ENCODE measurements around the gene MIPOL1.
"Not testable (repeated sequence)": the region's sequence is repeated elsewhere in the genome, so short reads cannot be mapped to it uniquely, and the experiment has no call there.

The MIPOL1 gene

GRCh38 chr14:37236044-37236443 is 38.3 kb downstream of the MIPOL1 start:
- not testable (repeated sequence) for DNase-seq

GRCh38 chr14:37237094-37237493 is 39.4 kb downstream of the MIPOL1 start:
- DNase-seq: no peak

- DNase-seq: no peak
These were observed 40.0 kb downstream of the MIPOL1 start for GRCh38 chr14:37237735-37238200.

- DNase-seq: no peak
These were observed 43.5 kb downstream of the MIPOL1 start for GRCh38 chr14:37241198-37241597.

GRCh38 chr14:37246427-37246829 is 48.7 kb downstream of the MIPOL1 start:
- DNase-seq: no peak

GRCh38 chr14:37247791-37248461 is 50.2 kb downstream of the MIPOL1 start:
- DNase-seq: no peak

GRCh38 chr14:37251775-37252174 is 54.0 kb downstream of the MIPOL1 start:
- DNase-seq: no peak

GRCh38 chr14:37252434-37252833 is 54.7 kb downstream of the MIPOL1 start:
- no peak for DNase-seq

- no peak for DNase-seq
These were observed 56.2 kb downstream of the MIPOL1 start for GRCh38 chr14:37253905-37254304.

GRCh38 chr14:37254411-37254947 is 56.7 kb downstream of the MIPOL1 start:
- DNase-seq: no peak

- DNase-seq: no peak
These were observed 59.8 kb downstream of the MIPOL1 start for GRCh38 chr14:37257501-37258070.

- DNase-seq: no peak
These were observed 64.9 kb downstream of the MIPOL1 start for GRCh38 chr14:37262649-37263048.

GRCh38 chr14:37263656-37264236 is 66.0 kb downstream of the MIPOL1 start:
- DNase-seq: no peak

GRCh38 chr14:37268788-37269187 is 71.1 kb downstream of the MIPOL1 start:
- no peak for DNase-seq

- DNase-seq: no peak
These were observed 72.9 kb downstream of the MIPOL1 start for GRCh38 chr14:37270629-37271028.

- DNase-seq: no peak
These were observed 74.8 kb downstream of the MIPOL1 start for GRCh38 chr14:37272569-37272968.

GRCh38 chr14:37274652-37275051 is 76.9 kb downstream of the MIPOL1 start:
- DNase-seq: no peak

GRCh38 chr14:37275963-37276362 is 78.2 kb downstream of the MIPOL1 start:
- no peak for DNase-seq

- no peak for DNase-seq
These were observed 81.2 kb downstream of the MIPOL1 start for GRCh38 chr14:37278636-37279538.

GRCh38 chr14:37279818-37280217 is 82.1 kb downstream of the MIPOL1 start:
- DNase-seq: no peak

GRCh38 chr14:37284760-37285159 is 87.0 kb downstream of the MIPOL1 start:
- no peak for DNase-seq

GRCh38 chr14:37285220-37285619 is 87.5 kb downstream of the MIPOL1 start:
- no peak for DNase-seq

- no peak for DNase-seq
These were observed 92.0 kb downstream of the MIPOL1 start for GRCh38 chr14:37289688-37290087.

Data from activated gamma-delta T cell (primary cell).